H9 (cell line): Measurements from ENCODE around the gene PEDS1. TPM values are rescaled to one million over a fixed set of nuclear protein-coding genes. Genes with fewer than 3 reads are reported as not detected.

Experiments used
- DNase-seq: peaks from one replicate; pipeline ENCODE4 v3.0.0-alpha.2; 2017
- H2AFZ ChIP-seq: one replicate; pipeline ENCODE4 v1.6.1; 2013; ENCODE audit warnings: mild to moderate bottlenecking, low read length, control low read depth, moderate library complexity
- H2AK5ac ChIP-seq: 2 replicates; pipeline ENCODE4 v1.6.1; 2013; ENCODE audit warnings: low read length, control low read depth, mixed read lengths; ENCODE audit not compliant: insufficient read length
- H2BK120ac ChIP-seq: one replicate; pipeline ENCODE4 v1.6.1; 2013; ENCODE audit warnings: low read depth, mild to moderate bottlenecking, low read length, control low read depth, inconsistent platforms; ENCODE audit not compliant: poor library complexity, severe bottlenecking
- H2BK12ac ChIP-seq: 2 replicates; pipeline ENCODE4 v1.6.1; 2013; ENCODE audit warnings: low read length, control low read depth, mixed read lengths, low read depth; ENCODE audit not compliant: insufficient read length
- H2BK15ac ChIP-seq: 2 replicates; pipeline ENCODE4 v1.6.1; 2013; ENCODE audit warnings: low read depth, low read length, control low read depth
- H2BK20ac ChIP-seq: one replicate; pipeline ENCODE4 v1.6.1; 2013; ENCODE audit warnings: low read depth, mild to moderate bottlenecking, low read length, control low read depth, inconsistent platforms; ENCODE audit not compliant: poor library complexity, severe bottlenecking
- H2BK5ac ChIP-seq: 2 replicates; pipeline ENCODE4 v1.6.1; 2013; ENCODE audit warnings: low read length, control low read depth, mixed read lengths; ENCODE audit not compliant: insufficient read length
- H3K14ac ChIP-seq: 2 replicates; pipeline ENCODE4 v1.6.1; 2013; ENCODE audit warnings: low read length, control low read depth; ENCODE audit not compliant: insufficient read depth
- H3K18ac ChIP-seq: 2 replicates; pipeline ENCODE4 v1.6.1; 2013; ENCODE audit warnings: low read depth, mild to moderate bottlenecking, mixed read lengths, low read length, control low read depth; ENCODE audit not compliant: insufficient read length
- H3K23ac ChIP-seq: 2 replicates; pipeline ENCODE4 v1.6.1; 2013; ENCODE audit warnings: low read length, control low read depth, mixed read lengths, low read depth; ENCODE audit not compliant: insufficient read length
- H3K23me2 ChIP-seq: 2 replicates; pipeline ENCODE4 v1.6.1; 2013; ENCODE audit warnings: low read depth, mild to moderate bottlenecking, mixed read lengths, low read length, control low read depth; ENCODE audit not compliant: insufficient read length, poor library complexity, severe bottlenecking
- H3K27ac ChIP-seq: 2 replicates; pipeline ENCODE4 v1.5.1; 2013; ENCODE audit warnings: low read length, control low read depth, mixed read lengths, low read depth; ENCODE audit not compliant: insufficient read length
- H3K27me3 ChIP-seq: 2 replicates; pipeline ENCODE4 v1.6.1; 2013; ENCODE audit warnings: low read length, control low read depth, inconsistent platforms; ENCODE audit not compliant: insufficient read depth
- H3K4ac ChIP-seq: 2 replicates; pipeline ENCODE4 v1.6.1; 2013; ENCODE audit warnings: low read depth, mild to moderate bottlenecking, control low read depth, inconsistent platforms, low read length, moderate library complexity
- H3K4me1 ChIP-seq: 2 replicates; pipeline ENCODE4 v1.6.1; 2013; ENCODE audit warnings: low read length, control low read depth, inconsistent platforms; ENCODE audit not compliant: insufficient read depth
- H3K4me2 ChIP-seq: 2 replicates; pipeline ENCODE4 v1.6.1; 2013; ENCODE audit warnings: low read length, control low read depth, mixed read lengths; ENCODE audit not compliant: insufficient read length, insufficient read depth
- H3K56ac ChIP-seq: 2 replicates; pipeline ENCODE4 v1.6.1; 2013; ENCODE audit warnings: low read depth, mild to moderate bottlenecking, mixed read lengths, low read length, control low read depth; ENCODE audit not compliant: insufficient read length
- H3K79me1 ChIP-seq: 2 replicates; pipeline ENCODE4 v1.6.1; 2013; ENCODE audit warnings: low read depth, mild to moderate bottlenecking, moderate library complexity, low read length, control low read depth, inconsistent platforms; ENCODE audit not compliant: insufficient read depth, poor library complexity, severe bottlenecking
- H3K79me2 ChIP-seq: 2 replicates; pipeline ENCODE4 v1.6.1; 2013; ENCODE audit warnings: low read length, control low read depth, inconsistent platforms; ENCODE audit not compliant: insufficient read depth
- H3K9ac ChIP-seq: 2 replicates; pipeline ENCODE4 v1.6.1; 2013; ENCODE audit warnings: low read length, control low read depth, mixed read lengths; ENCODE audit not compliant: insufficient read length; ENCODE audit errors: extremely low read depth
- H3K9me3 ChIP-seq: one replicate; pipeline ENCODE4 v1.6.1; 2013; ENCODE audit warnings: low read depth, low read length, inconsistent platforms; ENCODE audit not compliant: control insufficient read depth
- H3T11ph ChIP-seq: one replicate; pipeline ENCODE4 v1.6.1; 2013; ENCODE audit warnings: mild to moderate bottlenecking, low read length, control low read depth, inconsistent platforms
- H4K20me1 ChIP-seq: one replicate; pipeline ENCODE4 v1.6.1; 2013; ENCODE audit not compliant: control insufficient read depth, insufficient read length, insufficient read depth
- H4K5ac ChIP-seq: 2 replicates; pipeline ENCODE4 v1.6.1; 2013; ENCODE audit warnings: low read depth, mild to moderate bottlenecking, mixed read lengths, low read length, control low read depth; ENCODE audit not compliant: insufficient read length
- H4K8ac ChIP-seq: replicated peaks from 2 replicates; pipeline ENCODE4 v1.6.1; 2013; ENCODE audit warnings: low read length, control low read depth, mixed read lengths, low read depth; ENCODE audit not compliant: insufficient read length
- H4K91ac ChIP-seq: 2 replicates; pipeline ENCODE4 v1.6.1; 2013; ENCODE audit warnings: low read depth, mild to moderate bottlenecking, moderate library complexity, mixed read lengths, low read length, control low read depth; ENCODE audit not compliant: insufficient read length
- H3K27ac Mint-ChIP-seq, 3 experiments: 2 replicates in 2 of 3; 3 replicates in 1 of 3; pipeline ENCODE4 v1.8.0; 2020 to 2021; ENCODE audit warnings: mixed read lengths in 3 of 3, mild to moderate bottlenecking in 1 of 3, moderate library complexity in 1 of 3
- H3K27me3 Mint-ChIP-seq: 2 replicates; pipeline ENCODE4 v1.8.0; 2021; ENCODE audit warnings: low read depth, mild to moderate bottlenecking, moderate library complexity, mixed read lengths
- H3K36me3 Mint-ChIP-seq, 3 experiments: 2 replicates in 2 of 3; 3 replicates in 1 of 3; pipeline ENCODE4 v1.8.0; 2020 to 2021; ENCODE audit warnings: low read depth in 3 of 3, mixed read lengths in 3 of 3; ENCODE audit not compliant: insufficient read depth in 1 of 3
- H3K4me1 Mint-ChIP-seq, 2 experiments: 2 replicates each; pipeline ENCODE4 v1.8.0; 2020; ENCODE audit warnings: mixed read lengths in 2 of 2
- H3K4me3 Mint-ChIP-seq, 2 experiments: 2 replicates in 1 of 2; 3 replicates in 1 of 2; pipeline ENCODE4 v1.8.0; 2020 to 2021; ENCODE audit warnings: mild to moderate bottlenecking in 2 of 2, mixed read lengths in 2 of 2, moderate library complexity in 1 of 2
- H3K9me3 Mint-ChIP-seq, 2 experiments: 2 replicates in 1 of 2; 3 replicates in 1 of 2; pipeline ENCODE4 v1.8.0; 2020; ENCODE audit warnings: mild to moderate bottlenecking in 2 of 2, mixed read lengths in 2 of 2, moderate library complexity in 1 of 2
- CTCF ChIP-seq: fragments of 200-600 bp; sonication (generic); conservative IDR thresholded peaks from 3 replicates; pipeline ENCODE4 v1.8.0; 2021; ENCODE audit warnings: antibody characterized with exemption, mild to moderate bottlenecking
- WGBS: extraction: QIAGEN DNeasy Blood & Tissue Kit; methylation state at CpG from one replicate; pipeline ENCODE4 v1.1.7; 2013; ENCODE audit warnings: missing lambda C conversion rate, low lambda C conversion rate, mixed read lengths; ENCODE audit not compliant: insufficient read length; ENCODE audit errors: extremely low coverage; 5-methylcytosine and 5-hydroxymethylcytosine counted together
- total RNA-seq: library from RNA; stranded (reverse); gene quantifications from 2 replicates; pipeline ENCODE4 v1.2.1, GENCODE V29; 2021

PEDS1 gene
- total RNA-seq, 1 experiment from 2014 or later, result 29.3 TPM

- Histone ChIP-seq H3K23me2 (no peaks in the 10 kb centered on the region), H3K4me2 (no peak overlapping the region), H2AK5ac (no peak overlapping the region), H3K9me3 (no peaks in the 10 kb centered on the region), H3T11ph (no peak overlapping the region), H4K8ac (no peak overlapping the region), H2BK120ac (no peak overlapping the region), H3K4ac (no peak overlapping the region), H3K4me1 (no peaks in the 10 kb centered on the region), H2BK20ac (no peak overlapping the region), H3K79me2 (no peaks in the 10 kb centered on the region), H3K14ac (no peak overlapping the region), H3K27ac (no peak overlapping the region), H2BK12ac (no peak overlapping the region), H2AFZ (no peak overlapping the region), H2BK5ac (no peak overlapping the region), H3K18ac (no peak overlapping the region), H3K56ac (no peak overlapping the region), H4K91ac (no peak overlapping the region), H3K79me1 (no peaks in the 10 kb centered on the region), H4K20me1 (no peaks in the 10 kb centered on the region), H3K9ac (no peak overlapping the region), H2BK15ac (no peak overlapping the region), H4K5ac (no peak overlapping the region), H3K23ac (no peak overlapping the region), H3K27me3 (no peaks in the 10 kb centered on the region)
- no CpG with 5 or more reads among the region's 4 CpGs for WGBS
- Mint-ChIP-seq H3K27me3 (no peaks in the 10 kb centered on the region), H3K4me3 (no peak overlapping the region), H3K36me3 (peaks cover 22 to 50% (median 48%) of the 10 kb centered on the region in 3 experiments), H3K9me3 (no peaks in the 10 kb centered on the region; a peak in 2 of 5 replicates), H3K27ac (no peak overlapping the region), H3K4me1 (peaks cover 3% of the 10 kb centered on the region in 2 experiments)
- no peak for TF ChIP-seq CTCF
- DNase-seq, result no peak
These were observed 30.8 kb downstream of the PEDS1 start for GRCh38 chr20:50122763-50123162.
